ENCODE measurements around the gene TEX11.

TEX11 gene

DNA sequence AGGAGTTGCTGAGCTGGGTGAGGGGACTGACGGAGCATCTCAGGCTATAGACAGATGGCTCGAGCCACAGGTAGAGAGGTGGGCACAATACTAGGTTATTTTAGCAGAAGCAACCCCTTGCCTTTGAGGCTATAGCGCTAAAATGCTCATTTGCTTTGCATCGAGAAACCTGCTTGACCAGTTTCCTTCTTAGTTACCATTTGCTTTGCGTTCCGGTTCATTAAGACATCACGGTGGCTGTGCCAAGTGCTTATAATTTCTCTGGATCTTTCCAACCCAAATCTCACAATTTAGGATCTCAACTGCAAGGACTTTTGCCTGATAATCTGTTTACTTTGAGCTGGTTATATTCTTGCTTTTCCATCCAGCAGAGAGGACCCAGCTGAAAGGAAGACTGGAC is 423.0 kb downstream of the TEX11 start:
- no peak for DNase-seq

DNA sequence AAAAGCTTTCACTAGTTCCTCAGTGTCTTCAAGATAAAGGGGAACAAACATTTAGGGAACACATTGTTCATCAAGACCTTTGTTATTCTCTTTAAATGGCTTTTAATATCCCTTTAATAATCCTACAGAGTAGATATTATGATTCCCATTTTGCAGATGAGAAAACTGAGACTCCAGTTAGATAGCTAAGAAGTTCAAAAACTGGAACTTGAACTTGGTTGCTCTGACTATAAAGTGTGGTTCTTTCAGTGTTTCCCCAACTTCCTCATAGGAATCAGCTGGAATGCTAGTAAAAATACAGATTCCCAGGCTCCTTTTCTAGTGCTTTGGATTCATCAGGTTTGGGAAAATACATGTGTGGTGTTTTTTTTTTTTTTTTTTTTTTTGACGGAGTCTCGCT is 426.2 kb downstream of the TEX11 start:
- no peak for DNase-seq

DNA sequence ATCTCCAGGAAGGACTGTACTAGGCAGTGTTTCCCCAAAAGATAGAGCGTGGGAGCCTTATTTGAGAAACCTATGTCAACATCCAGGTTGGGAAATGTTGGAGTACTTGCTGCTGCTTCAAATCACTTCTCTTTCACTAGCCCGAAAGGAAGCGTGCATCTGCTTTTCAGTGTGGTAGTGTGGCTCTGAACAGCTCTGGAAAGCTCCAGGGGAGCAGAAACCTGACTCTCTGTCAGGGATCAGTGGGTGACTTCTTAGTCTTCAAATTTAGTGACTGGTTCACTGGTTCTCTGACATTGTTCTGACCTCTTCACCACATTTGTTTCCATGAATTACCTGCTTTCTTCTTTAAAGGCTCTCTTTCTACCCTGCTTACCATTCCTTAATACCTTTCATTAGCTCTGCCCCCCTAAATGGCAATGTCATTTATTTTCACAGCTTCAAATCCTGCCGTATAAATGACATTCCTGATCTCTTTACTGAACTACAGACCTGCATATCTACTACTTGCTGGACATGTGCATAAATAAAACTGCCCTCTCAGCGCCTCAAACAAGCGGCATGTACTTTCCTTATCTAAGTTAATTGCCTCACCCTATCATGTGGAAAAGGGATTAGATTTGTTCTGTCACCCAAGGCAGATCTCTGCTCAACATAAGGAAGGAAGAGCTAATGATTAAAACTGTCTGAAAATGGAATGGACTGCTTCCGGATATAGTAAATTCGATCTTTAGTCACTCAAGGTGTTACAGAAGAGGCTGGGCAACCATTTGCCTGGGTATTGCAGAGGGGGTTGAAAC is 426.8 kb downstream of the TEX11 start:
- no peak for DNase-seq

DNA sequence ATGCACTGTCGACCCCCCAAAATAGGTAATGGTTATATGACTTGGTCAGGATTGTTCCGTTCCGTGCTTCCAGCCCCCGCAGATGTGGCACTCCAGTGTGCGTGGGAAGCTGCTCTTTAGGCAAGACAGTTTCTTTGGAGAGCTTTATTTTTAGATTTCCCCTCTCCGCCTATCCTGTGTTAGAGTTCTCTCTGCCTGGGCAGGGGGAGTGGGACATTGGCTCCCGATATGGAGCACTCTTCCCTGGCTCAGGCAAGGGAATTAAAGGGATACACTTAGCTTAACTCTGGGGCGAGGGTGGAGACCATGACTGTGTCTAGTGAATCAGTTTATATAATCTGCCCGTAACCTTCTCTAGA is 427.9 kb downstream of the TEX11 start:
- no peak for DNase-seq

DNA sequence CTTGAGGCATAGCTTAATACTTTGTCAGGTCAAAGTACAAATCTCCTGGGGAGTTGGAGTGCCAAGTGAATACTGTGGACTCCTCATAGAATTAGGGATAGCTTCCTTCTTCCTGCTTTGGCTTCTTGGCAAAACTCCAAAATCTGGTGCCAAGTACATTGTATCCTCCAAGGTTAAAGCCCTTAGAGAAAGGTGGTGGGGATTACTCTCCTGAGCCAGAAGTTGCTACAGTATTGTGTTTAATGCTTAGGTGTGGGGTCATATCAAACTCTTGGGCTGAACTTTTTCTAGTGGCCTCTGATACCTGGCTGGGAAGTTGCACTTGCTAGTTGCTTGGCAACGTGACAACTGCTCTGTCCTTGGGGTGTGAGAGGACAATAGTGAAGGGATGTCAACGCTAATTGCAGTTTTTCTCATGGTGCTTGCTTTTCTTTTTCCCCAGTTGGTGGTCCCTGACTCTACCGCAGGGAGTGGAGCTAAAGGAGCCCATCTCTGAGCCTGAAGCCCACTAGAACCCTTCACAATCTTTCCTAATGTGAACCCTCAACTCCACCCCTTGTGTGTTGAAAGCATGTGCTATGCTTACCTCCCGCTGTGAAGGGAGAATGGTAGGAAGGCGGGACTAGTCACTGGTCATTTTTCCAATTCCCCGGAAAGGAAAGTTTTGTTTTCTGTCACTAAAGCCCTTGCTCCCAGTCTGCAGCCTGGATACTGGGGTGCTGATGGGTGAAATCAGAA is 428.4 kb downstream of the TEX11 start:
- DNase-seq: no peak

DNA sequence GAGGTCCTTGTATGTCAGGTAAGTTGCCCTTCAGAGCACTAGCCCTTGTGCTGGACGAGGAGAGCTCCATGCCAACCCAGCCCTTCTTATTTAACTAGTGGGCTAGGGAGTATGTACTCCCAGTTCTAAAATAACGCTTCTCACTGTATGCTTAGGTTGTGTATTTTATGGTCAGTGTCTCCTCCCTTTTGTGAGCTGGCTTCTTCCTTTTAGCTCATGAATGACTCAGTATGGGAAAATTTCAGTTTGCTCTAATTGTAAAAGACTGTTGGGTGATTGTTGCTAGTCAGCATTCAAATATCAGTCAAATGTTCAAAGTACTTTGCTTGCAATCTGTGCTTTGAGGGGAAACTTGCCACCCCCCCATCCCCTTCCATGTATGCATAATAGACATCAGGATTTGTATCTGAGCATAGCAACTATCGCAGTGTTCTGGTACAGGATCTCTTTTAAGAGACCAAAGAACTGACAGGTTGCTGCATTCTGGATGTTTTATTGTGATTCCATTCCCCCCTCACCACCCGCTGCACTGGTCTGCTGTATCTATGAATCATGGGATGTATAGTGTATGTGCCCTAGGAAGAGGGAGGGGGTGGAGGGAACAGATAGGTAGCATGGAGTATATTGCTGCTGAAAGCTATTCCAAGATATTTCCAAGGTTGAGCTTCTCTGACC is 429.1 kb downstream of the TEX11 start:
- no peak for DNase-seq

All from activated CD8-positive, alpha-beta memory T cell treated with anti-CD3 and anti-CD28 coated beads, Interleukin-2, amount 50 U/mL, for 4 hours (primary cell).